Middle frontal gyrus (tissue), 1 donor: ENCODE measurements around the gene PBX3.

Experiments used
- DNase-seq: peaks from one replicate; pipeline ENCODE4 v3.0.0-alpha.2; 2015; ENCODE audit warnings: low spot score; ENCODE audit errors: extremely low spot score

The PBX3 gene

DNA sequence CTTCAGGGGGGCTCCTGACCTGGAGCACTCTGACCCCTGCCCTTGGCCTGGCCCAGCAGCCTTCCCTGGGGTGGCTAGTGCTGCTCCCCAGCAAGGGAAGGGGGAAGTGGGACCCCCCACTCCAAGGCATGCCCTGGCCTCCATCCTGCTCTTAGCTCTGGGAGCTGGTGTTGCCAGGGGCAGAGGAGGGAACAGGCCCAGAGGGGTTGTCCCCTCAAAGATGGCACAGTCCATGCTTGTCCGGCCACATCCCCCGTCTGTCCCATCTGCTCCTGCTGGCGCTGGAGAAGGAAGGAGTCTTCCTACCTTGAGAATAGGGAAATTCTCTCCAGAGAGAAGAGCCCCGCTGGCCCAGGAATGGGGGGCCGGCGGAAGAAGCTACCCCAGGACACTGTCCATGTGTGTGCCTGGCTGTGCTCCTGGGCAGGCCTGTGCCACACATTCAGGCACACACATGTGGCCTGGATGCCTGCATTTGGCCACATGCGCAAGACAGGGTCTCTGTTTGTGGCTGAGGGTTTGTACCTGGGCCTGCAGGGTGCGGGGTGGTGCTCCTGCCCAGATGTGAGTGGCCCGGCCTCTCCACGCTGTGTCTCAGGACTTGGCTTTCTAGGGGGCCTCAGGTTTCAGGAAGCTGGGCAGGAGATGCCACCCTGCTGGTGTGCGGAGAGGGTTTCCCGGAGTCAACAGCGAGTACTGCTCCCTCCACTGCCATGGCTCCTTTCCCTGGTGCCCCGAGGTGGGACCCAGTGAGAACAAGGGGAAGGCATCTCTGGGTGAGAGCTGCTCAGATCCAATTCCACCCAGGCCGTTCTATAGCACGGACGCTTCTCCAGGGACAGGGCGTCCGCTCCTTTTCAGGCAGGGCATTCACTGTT, 247.1 kb downstream of the PBX3 start:
- no peak for DNase-seq

DNA sequence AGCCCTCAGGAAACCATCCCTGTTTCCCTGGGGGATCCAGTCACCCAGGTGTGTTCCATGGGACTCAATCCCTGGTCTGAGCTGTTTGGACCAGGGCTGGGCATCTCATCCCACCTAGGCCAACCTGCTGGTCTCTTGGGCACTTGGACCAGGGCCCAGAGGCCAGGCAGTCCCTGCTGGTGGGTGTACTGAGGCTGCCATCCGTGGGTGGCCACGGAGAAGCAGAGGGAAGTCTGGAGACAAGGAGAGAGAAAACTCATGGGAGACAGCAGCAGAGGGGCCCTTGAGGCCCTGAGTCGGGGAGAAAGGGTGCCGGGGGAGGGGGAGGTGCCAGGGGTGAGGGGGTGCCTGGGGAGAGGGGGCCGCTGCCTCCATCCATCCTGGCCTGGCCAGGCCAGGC, 247.8 kb downstream of the PBX3 start:
- DNase-seq: no peak

DNA sequence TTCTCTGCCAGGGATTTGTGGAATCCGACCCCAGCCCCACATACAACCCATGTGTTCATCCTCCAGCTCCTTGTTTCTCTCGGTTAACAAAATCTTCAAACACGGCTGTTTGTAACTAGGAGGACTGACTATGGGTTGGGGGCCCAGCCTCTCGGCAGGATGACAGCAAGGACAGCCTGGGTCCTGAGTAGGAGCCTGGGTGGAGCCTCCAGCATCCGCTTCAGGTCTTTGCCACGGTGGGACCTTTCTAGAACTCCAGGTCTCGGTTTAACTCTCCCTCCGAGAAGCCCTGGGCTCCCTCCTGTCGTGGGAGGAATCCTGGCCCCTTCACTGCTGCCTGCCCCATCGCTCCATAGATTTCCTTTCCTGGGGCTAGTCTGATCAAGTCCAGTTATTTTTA, 248.5 kb downstream of the PBX3 start:
- DNase-seq: no peak

DNA sequence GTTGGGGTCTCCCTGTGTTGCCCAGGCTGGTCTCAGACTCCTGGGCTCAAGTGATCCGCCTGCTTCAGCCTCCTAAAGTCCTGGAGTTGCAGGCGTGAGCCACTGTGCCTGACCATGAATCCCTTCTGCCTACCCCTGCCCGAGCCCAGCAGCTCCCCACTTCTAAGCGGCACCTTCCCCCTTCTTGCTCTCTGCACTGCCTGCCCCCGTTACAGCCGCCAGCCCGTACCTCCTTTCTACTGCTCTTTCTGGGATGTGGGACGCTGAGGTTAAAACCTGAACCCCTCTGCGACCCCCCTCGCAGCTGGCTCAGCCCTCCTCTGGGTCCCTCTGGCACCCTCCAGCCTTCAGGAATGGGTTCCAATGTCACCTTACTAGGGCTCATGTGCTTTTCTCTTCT, 249.6 kb downstream of the PBX3 start:
- DNase-seq: no peak

DNA sequence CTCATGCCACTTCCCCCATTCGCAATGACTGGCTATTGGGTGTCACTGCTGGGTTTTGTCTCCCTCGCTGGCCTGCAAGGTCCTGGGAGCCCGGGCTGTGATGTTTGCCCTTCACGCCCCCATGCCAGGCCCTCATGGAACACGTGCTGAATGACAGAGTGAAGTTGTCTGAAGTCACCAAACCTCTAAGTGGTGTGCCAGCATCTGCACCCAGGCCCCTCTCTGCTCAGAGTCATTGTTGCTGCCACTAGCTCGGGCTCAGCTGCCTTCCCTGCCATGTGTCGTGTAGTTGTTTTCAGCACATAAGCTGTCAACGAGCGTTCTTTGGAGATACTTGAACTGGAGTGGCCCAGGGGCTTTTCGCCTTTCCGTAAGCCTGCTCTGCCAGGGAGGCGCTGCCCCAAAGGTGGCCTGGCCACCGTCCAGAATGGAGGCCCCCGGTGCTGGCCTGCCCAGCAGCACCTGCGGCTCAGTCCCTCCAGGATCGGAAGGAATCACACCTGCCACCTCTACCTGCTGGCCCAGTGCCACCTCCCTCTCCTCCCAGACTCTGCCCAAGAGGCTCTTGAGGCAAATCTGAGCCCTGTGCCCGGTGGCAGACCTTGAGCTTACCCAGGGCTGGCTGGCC, 250.1 kb downstream of the PBX3 start:
- DNase-seq: no peak

DNA sequence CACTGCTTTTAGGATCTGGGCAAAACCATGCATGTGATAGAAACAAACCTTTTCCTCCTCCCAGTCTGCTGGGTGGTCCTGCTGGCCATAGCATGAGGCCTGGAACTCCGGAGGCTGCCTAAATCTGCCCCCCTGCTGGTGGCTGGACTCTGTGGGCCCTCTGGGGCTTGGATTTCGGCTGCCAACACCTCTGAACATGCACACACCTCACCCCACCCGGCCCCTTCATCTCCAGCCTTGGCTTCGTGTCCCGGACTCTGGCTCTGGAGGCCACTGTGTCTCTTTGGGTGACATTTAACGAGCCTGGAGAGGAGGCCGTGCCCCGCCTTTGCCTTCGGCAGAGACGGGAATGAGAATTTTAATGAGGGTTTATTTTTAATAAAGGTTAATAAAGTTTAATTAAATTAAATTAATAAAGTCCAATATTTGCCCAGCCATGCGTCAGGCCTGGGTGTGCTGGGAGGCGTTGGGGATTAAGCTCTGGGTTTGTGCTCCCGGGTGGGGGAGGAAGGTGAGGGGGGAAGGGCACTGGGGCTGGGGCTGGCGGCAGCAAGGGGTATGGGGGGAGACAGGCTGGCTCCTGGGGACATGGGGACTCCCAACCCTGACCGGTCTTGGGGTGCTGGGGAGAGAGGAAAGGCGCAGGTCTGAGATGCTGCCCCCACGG, 251.8 kb downstream of the PBX3 start:
- no peak for DNase-seq

DNA sequence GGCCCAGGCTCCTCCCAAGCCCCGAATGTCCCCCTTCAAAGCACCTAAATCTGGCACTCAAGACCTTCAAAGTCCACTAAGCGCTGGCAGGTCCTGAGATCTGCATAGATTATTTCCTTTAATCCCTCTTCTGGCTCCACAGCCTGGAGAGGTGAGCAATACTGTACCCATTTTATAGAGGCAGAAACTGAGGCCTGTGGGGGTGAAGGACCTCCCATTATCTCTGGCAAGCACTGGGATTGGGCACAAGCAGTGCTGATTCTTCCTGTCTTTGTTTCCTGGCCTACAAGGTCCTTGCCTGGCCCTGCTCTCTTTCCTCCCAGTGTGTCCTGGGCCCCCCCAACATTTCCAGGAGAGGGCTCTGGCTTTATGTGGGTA, 252.3 kb downstream of the PBX3 start:
- DNase-seq: no peak

DNA sequence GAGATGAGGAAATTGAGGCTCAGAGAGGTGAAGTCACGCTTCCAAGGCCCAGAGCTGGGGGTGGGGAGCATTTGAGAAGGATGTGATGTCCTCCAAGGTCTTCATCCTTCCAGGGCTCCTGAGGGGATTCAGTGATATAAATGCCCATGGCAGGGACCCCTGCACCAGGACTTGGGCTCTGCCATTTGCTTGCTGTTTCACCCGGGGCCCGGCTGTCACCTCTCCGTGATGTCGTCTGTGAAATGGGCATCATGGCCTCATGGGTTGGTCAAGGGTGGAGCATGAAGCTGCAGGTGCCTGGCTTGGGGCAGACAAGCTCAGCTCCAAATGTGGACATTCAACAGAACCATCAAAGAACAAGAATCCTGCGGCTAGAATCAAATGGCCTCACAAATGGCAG, 253.1 kb downstream of the PBX3 start:
- no peak for DNase-seq

DNA sequence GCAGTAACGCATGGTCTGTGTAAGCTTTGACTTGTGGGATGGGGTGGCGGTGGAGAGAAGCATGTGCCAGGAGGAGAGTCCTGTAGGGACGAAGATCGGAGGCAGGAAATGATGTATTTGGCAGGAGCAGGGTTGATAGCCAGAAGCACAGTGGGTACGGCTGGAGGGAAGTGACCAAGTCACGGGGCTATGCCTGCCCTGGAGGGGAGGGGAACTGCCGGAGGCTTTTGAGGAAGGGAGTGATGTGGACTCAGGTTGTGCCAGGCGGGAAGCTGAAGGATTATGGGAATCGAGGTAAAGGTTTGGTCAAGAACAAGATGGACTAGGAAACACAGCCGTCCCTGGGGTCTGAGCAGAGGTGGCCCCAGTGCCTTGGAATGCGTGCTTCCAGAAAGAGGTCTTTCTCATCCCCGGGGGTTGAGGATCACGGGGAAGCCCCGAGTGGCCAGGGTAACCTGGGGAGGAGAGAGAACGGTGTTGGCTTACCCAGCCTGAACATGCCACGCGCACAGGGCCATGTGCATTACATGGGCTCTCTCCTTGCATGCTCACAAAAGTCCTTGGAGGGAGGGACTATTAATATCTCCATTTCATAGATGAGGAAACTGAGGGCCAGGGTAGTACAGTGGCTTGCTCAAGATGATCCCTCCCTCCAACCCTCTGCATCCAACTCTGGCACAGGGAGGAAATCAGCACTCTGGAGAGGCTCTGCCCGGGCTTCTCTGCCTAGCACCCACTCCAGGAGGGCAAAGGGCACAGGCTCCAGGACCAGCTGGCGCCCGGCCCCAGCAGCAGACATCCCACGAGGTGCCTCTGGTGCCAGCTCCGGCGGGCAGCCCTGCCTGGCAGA, 253.8 kb downstream of the PBX3 start:
- no peak for DNase-seq

DNA sequence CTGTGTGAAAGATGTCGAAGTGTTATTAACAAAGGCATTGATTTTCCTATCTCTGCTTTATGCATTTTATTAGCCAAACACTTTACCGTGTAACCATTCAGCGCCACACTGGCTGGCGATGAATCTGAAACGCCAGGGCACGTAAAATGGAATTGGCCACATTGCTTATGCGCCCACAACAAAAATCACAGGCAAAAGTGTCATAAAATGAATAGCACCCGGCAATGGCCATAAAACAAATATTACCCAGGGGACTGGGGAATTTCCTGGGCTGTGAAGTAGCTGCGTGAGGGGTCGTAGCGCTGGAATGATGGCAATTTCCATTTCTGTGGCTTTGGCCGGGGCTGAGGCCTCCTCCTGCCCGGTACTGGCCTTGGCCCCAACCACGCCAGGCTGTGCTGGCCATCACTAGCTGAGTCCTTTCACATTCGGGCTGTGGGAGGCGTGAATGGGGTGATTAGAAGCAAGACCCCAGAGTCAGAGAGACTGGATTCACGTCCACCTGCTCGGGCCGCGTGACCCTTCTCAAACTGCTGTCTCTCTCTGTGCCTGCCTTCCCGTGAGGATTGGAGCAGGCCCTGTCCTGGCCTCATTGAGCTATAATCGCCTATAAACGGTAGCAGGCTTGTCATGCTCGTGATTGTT, 254.5 kb downstream of the PBX3 start:
- DNase-seq: no peak

DNA sequence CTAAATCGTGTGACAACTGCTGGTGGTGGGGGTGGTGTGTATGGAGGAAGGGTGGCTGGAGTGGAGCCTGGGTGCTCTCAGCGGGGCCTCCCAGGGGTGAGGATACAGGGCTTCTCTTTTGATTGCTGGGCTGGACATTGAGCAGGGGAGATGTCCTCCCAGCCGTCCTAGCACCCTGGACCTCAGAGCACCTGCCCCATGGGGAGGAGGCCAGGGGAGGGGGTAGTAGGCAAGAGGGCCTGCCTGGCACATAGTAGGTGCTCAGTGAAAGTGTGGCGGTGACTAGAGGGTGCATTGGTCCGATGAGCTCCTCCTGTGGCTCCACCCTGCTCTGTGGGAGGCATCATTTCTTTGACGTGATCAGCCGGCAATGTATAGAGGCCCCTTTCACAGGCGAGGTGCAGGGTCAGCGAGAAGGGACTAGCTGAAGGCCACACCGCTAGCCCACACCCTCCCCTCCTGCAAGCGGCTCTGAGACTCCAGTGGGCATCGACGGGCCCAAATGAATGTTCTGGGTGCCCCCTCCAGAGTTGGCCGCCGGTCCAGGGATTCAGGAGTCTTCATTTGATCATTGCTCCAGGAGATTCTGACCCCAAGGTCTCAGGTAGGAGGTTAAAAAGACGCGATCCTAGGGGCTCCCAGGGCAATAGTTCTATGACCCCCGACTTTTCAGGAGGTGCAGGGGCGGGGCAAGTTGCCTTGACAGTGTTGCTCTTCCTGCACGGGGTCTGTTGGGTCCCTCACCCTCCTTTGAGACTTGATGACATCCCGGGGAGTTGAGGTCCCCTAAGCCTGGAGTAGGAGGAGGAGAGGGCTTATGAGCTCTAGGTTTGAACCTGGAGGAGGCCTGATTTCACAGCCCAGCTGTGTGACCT, 255.5 kb downstream of the PBX3 start:
- DNase-seq: no peak

DNA sequence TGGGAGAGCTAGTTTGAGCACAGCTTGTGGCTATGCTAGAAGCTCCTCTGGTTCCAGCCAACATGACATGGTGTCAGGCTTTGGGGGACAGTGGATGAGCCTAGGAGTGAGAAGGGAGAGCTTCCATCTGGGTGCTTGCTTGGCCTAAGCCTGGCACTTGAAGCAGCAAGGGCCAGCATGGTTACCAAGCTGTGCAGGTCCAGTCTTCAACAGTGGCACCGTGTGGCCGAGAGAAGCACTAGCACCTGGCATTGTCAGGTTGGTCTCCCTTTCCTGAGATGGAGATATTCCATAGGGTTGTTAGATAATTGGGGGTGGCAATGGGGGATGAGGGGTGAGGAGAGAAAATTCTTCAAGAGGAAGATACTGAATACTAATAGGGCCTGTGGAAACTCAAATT, 261.9 kb downstream of the PBX3 start:
- DNase-seq: no peak

DNA sequence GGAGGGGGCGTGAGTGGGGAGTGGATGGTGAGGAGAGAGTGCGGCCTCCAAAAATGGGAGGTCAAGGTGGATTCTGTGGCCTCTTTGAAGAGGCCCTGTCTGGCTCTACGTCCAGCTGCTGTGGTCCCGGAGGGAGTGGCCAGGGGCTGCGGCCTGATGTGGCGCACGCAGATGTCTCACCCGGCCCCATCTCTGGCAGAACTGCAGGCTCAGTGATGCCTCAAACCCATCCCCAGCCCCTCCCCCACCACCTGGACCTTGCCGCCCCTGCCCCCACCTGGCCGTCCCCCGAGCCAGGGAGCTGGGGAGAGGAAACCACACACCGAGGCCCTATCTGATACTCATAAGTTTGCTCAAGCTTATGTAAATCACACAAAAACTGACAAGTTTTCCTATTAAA, 267.6 kb downstream of the PBX3 start:
- no peak for DNase-seq

DNA sequence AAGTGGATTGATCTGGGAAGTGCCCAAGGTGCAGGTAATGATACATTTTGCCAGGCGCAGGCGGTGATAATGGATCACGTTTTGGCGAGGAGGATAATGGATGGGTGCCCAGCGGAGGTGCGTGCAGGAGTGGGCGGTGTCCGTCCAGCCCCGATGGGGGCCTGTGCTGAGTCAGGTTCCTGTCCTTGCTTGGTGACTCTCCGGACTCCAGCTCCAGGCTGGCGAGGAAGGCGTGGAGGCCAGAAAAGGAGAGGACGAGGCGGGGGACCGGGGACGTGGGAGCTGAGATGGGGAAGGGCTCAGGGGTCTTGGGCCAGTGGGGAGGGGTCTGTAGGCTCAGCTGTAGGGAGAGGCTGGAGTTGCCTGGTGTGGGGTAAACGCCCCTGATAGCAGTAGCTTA, 268.3 kb downstream of the PBX3 start:
- DNase-seq: no peak

DNA sequence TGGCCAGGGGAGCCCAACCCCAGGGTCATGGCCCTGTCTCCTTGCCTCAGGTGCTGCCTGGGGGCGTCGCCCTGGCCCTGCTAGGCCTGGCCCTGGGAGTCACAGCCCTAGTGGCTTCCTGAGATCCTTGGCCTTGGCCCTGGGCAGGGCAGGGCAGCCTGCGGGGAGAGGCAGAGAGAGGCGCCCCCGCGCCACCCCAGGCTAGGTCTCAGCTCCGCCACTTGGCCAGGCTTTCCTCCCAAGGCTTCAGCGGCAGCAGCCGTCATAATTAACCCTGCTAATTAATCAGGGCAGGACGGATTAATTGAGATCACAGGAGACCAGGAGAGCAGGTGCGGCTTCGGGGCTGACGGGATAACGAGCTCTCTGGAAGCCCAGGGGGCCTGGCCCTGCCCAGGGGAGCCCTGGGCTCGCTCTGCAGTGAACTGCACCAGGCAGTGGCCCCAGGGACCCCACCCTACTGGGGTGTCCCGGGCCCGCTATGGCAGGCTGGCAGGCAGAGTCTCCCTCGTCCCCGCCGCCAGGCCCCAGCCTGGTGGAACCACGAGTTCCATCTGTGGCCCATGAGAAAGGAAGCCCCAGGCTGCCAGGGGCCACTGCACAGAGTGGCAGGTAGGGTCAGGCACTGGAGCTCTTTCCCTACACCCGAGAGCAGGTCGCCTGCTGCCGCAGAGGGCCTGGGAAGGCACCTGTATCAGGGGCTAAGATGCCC, 269.6 kb downstream of the PBX3 start:
- no peak for DNase-seq
